Stimulated activated naive CD4-positive, alpha-beta T cell (primary cell): ENCODE results near the gene C3orf52.
"Not testable (repeated sequence)": the region's sequence is repeated elsewhere in the genome, so short reads cannot be mapped to it uniquely, and the experiment has no call there.

ENCODE experiments used
- DNase-seq, 6 experiments: peaks; one replicate each; lab custom pipeline; 2025; lab: John Stamatoyannopoulos, UW

The C3orf52 gene

GRCh38 chr3:112086076-112086854 lies at the start of gene C3orf52:
Gene C3orf52 (plus strand): TSS chr3:112086389. CDS start chr3:112086408, 19 bp downstream.
- DNase-seq, result peak; percentile 27 to 66 (median 55)

DNA sequence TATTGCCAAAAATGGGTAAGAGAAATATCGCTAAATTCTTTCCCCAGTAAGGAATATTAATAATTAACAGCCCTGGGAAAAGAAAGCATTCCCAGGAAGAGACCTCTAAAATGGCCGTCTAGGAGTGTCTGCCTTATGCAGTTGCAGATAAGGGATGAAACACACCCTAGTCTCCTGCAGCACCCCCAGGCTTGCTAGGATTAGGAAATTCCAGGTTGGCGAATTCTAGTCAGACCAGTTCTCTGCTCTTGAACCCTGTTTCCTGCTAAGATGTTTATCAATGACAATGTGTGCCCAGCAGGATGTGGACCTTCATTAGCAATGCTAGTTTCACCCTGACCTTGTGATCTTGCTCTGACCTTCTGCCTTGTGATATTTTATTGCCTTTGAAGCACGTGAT lies 49.0 kb upstream of the C3orf52 start:
- DNase-seq, result not testable (repeated sequence)

- DNase-seq, result no peak
Observed at GRCh38 chr3:112038863-112039262, 47.3 kb upstream of the C3orf52 start.

- DNase-seq, result no peak
Observed at GRCh38 chr3:112041321-112041720, 44.9 kb upstream of the C3orf52 start.

DNA sequence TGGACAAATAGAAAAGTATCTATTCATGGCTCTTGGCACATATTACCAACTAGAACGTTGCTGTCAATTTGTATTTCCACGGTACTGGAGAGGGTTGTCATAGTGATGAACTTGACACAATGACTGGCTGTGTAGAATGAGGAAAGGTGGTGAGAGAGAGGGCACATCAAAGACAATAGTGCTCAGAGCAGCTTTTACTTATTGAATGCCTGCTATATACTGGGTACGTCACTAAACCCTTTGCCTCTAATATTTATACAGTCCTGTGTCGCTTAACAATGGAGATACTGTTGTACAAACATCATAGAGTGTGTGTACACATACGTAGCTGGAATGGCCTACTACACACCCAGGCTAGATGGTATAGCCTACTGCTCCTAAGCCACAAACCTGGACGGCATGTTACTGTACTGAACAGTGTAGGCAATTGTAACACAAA lies 43.3 kb upstream of the C3orf52 start:
- no peak for DNase-seq

DNA sequence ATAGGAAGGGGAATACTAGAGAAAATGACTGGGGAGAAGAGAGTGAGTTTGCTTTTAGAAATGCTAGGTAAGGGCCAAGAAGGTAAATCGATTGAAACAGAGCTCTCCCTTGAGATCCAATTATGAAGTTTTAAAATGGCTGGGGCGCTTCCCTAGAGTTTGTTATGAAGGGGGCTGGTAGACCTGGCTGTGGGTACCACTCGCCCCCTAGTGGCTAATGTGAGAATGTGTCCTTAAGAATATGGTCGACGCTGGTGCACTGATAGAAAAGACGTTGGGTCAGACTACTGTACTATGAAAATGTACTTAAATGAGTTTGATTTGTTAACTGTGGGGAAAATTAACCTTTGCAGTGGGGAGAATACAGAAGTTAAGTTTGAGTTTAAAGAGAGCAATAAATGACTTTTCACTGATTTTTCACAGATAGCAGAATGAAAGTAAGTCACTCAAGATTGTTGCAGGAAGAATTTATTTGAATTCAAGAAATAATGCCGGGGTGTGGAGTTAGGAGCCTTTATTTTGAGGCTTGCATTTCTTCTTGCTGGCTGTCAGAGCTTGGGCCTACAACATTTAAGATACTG lies 42.5 kb upstream of the C3orf52 start:
- peak in 5 of 6 experiments; percentile 11 to 69 (median 24) for DNase-seq

- DNase-seq, result no peak
Observed at GRCh38 chr3:112046599-112046998, 39.6 kb upstream of the C3orf52 start.

GRCh38 chr3:112047264-112047663 lies 38.9 kb upstream of the C3orf52 start:
- no peak for DNase-seq

DNA sequence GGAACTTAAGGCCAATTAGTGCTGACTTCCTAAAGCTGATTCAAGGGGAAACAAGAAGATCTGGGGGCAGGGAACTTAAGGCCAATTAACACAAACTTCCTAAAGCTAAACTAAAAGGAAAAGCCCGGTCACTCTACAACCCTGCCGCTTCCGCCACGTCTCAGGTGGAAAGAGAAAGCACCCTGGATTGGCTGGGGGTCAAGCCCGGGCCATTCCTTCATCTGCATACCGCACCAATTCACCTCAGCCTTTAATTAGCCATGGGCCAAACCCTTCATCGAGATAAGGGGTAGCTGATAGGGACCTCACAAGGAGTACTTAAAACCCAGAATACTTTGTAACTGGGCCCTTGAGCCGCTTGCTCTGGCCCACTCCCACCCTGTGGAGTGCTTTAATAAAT lies 37.3 kb upstream of the C3orf52 start:
- no peak for DNase-seq

- no peak for DNase-seq
Observed at GRCh38 chr3:112053229-112053628, 33.0 kb upstream of the C3orf52 start.

GRCh38 chr3:112056451-112056929 lies 29.7 kb upstream of the C3orf52 start:
- no peak for DNase-seq

DNA sequence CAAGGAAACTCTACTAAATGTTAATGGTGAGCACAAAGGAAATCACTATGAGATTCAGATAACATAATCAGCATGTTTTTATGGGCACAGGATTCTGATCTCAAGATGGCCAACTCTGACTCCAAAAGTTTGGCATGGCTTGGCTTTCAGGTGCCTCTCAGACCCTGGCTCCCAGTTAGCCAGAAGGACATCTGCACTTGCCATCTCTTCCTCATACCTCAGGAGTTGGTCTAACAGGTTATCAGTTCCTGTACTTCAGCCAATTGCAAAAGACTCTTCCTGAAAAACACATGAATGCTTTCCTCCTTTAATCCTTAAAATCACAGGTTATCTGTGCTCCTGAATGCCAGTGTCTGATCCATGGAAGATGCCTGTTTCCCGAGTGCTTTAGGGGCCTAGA lies 26.7 kb upstream of the C3orf52 start:
- DNase-seq, result no peak

- DNase-seq, result no peak
Observed at GRCh38 chr3:112061152-112061551, 25.0 kb upstream of the C3orf52 start.

GRCh38 chr3:112072387-112073060 lies 13.7 kb upstream of the C3orf52 start:
- DNase-seq, result peak; percentile 52 to 82 (median 78)

DNA sequence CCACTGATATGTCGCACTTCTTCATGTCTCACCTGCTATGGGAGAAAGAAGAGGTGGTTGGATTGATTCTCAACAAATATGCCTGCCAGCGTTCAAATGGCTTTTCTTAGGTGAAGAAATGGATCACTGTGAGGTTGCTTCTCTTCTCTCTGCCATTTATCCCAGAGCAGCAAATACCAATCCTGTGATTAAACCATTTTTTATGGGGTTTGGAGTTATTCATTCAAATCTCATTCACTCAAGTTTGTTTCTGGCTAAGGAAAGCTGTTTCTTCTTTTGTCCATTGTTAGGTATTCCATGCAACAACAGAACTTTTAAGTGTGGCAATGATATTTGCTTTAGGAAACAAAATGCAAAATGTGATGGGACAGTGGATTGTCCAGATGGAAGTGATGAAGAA lies 12.2 kb upstream of the C3orf52 start:
- no peak for DNase-seq

GRCh38 chr3:112074616-112075497 lies 11.3 kb upstream of the C3orf52 start:
- DNase-seq, result peak in 5 of 6 experiments; percentile 4 to 44 (median 19)

- no peak for DNase-seq
Observed at GRCh38 chr3:112078125-112079083, 7.8 kb upstream of the C3orf52 start.

DNA sequence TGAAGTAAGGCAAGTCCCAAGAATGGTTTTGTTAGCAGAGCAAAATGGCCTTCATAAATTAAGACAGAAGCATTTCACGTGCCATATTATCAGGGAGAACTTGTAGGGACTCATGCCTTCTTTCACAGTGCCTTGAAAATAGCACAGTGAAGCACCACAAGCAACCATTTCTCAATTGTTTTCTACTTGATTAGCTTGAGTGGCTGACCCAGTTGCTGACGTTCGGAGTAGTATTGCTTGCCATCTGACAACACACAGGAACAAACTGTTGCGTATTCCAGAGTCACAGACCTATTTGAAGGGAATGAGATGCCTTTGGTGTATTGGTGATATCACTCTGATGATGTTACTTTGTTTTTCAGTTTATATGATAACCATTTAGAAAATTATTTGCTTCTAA lies 3.0 kb upstream of the C3orf52 start:
- no peak for DNase-seq

- DNase-seq, result no peak
Observed at GRCh38 chr3:112084980-112085705, 1.0 kb upstream of the C3orf52 start.

- DNase-seq, result peak in 1 of 6 experiments; percentile 54
Observed at GRCh38 chr3:112085735-112086075, 484 bp upstream of the C3orf52 start.
